NCI-H748 treated with DMSO at 0.1 percent for 48 hours (cell line): Measurements from ENCODE around the gene TBATA.

Experiments
- DNase-seq: peaks from one replicate; lab custom pipeline; 2025; lab: John Stamatoyannopoulos, UW

TBATA gene

GRCh38 chr10:70761031-70761601, 24.1 kb downstream of the TBATA start:
- DNase-seq: no peak

GRCh38 chr10:70760271-70760787, 24.8 kb downstream of the TBATA start:
- no peak for DNase-seq

GRCh38 chr10:70759781-70760180, 25.4 kb downstream of the TBATA start:
- no peak for DNase-seq

GRCh38 chr10:70758757-70759514, 26.2 kb downstream of the TBATA start:
- peak; percentile 32 for DNase-seq

GRCh38 chr10:70757856-70758255, 27.3 kb downstream of the TBATA start:
- no peak for DNase-seq

GRCh38 chr10:70756700-70757360, 28.3 kb downstream of the TBATA start:
- no peak for DNase-seq

- DNase-seq: no peak
Measured at GRCh38 chr10:70753841-70754621, 31.1 kb downstream of the TBATA start.

GRCh38 chr10:70753026-70753663, 32.0 kb downstream of the TBATA start:
- no peak for DNase-seq

- no peak for DNase-seq
Measured at GRCh38 chr10:70752571-70752970, 32.6 kb downstream of the TBATA start.

GRCh38 chr10:70751991-70752390, 33.2 kb downstream of the TBATA start:
- no peak for DNase-seq

GRCh38 chr10:70751356-70751755, 33.8 kb downstream of the TBATA start:
- no peak for DNase-seq

- no peak for DNase-seq
Measured at GRCh38 chr10:70750156-70750703, 34.9 kb downstream of the TBATA start.

- DNase-seq: no peak
Measured at GRCh38 chr10:70749756-70750155, 35.4 kb downstream of the TBATA start.

- no peak for DNase-seq
Measured at GRCh38 chr10:70748801-70749573, 36.2 kb downstream of the TBATA start.

GRCh38 chr10:70748305-70748704, 36.9 kb downstream of the TBATA start:
- DNase-seq: no peak

GRCh38 chr10:70747192-70747965, 37.8 kb downstream of the TBATA start:
- DNase-seq: no peak

GRCh38 chr10:70745555-70745954, 39.6 kb downstream of the TBATA start:
- no peak for DNase-seq

GRCh38 chr10:70744617-70745143, 40.5 kb downstream of the TBATA start:
- no peak for DNase-seq

GRCh38 chr10:70743879-70744278, 41.3 kb downstream of the TBATA start:
- DNase-seq: no peak

GRCh38 chr10:70743430-70743788, 41.8 kb downstream of the TBATA start:
- no peak for DNase-seq
